GM06990 (cell line): ENCODE measurements around the gene KCTD2.
"Not testable (repeated sequence)": the region's sequence is repeated elsewhere in the genome, so short reads cannot be mapped to it uniquely, and the experiment has no call there.

Experiments
- DNase-seq: peaks from one replicate; pipeline ENCODE4 v3.0.0-alpha.2; 2011; ENCODE audit not compliant: insufficient read length; ENCODE audit errors: extremely low read depth
- H3K27me3 ChIP-seq: replicated peaks from 2 replicates; pipeline ENCODE4 v1.6.0; 2011; ENCODE audit warnings: low read length; ENCODE audit not compliant: control insufficient read depth, insufficient read depth
- H3K36me3 ChIP-seq: 2 replicates; pipeline ENCODE4 v1.5.1; 2011; ENCODE audit warnings: low read length; ENCODE audit not compliant: control insufficient read depth, insufficient read depth
- H3K4me3 ChIP-seq: replicated peaks from 2 replicates; pipeline ENCODE4 v1.5.1; 2011; ENCODE audit warnings: low read depth, mild to moderate bottlenecking, control low read depth, low read length
- TF ChIP-seq, protein P1 (sequence below): IDR thresholded peaks from 2 replicates; pipeline ENCODE4 v1.5.1; 2011; ENCODE audit warnings: low read length, control low read depth, mild to moderate bottlenecking, inconsistent platforms; ENCODE audit not compliant: insufficient read depth, poor library complexity, severe bottlenecking

Gene KCTD2

DNA sequence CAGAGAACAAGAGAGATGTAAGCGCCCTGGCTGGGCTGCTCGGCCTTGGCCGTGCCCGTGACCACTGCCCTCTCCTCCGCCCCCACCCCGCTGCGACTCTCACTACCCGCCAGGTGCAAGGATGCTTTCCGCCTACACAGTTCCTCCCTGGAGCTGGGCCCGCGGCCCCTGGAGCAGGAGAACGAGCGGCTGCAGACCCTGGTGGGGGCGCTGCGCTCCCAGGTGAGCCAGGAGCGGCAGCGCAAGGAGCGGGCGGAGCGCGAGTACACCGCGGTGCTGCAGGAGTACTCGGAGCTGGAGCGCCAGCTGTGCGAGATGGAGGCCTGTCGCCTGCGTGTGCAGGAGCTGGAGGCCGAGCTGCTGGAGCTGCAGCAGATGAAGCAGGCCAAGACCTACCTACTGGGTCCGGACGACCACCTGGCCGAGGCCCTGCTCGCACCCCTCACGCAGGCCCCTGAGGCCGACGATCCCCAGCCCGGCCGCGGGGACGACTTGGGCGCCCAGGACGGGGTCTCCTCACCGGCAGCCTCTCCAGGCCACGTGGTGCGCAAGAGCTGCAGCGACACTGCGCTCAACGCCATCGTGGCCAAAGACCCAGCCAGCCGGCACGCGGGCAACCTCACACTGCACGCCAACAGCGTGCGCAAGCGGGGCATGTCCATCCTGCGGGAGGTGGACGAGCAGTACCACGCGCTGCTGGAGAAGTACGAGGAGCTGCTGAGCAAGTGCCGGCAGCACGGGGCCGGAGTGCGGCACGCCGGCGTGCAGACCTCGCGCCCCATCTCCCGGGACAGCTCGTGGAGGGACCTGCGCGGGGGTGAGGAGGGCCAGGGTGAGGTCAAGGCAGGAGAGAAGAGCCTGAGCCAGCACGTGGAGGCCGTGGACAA is 43.7 kb upstream of the KCTD2 start:
- Histone ChIP-seq H3K36me3 (no peaks in the 10 kb centered on the region), H3K4me3 (no peak overlapping the region), H3K27me3 (no peaks in the 10 kb centered on the region; the same call in 1 of the 2 replicates)
- DNase-seq, result no peak
- TF ChIP-seq, protein P1, sequence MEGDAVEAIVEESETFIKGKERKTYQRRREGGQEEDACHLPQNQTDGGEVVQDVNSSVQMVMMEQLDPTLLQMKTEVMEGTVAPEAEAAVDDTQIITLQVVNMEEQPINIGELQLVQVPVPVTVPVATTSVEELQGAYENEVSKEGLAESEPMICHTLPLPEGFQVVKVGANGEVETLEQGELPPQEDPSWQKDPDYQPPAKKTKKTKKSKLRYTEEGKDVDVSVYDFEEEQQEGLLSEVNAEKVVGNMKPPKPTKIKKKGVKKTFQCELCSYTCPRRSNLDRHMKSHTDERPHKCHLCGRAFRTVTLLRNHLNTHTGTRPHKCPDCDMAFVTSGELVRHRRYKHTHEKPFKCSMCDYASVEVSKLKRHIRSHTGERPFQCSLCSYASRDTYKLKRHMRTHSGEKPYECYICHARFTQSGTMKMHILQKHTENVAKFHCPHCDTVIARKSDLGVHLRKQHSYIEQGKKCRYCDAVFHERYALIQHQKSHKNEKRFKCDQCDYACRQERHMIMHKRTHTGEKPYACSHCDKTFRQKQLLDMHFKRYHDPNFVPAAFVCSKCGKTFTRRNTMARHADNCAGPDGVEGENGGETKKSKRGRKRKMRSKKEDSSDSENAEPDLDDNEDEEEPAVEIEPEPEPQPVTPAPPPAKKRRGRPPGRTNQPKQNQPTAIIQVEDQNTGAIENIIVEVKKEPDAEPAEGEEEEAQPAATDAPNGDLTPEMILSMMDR, result no peak

DNA sequence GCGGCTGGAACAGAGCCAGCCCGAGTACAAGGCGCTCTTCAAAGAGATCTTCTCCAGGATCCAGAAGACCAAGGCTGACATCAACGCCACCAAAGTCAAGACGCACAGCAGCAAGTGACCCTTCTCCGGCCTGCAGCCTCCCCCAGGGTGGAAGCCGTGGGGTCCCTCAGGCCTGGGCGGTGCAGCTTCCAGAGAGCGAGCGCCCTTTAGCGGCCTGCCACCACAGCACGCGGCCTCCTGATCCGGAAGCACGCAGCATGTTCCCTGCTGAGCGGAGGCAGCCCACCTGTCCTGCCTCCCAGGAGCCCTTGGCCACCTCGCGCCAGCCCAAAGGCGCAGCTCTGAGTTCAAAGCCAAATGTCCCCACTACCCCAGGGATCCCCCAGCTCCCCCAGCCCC is 43.1 kb upstream of the KCTD2 start:
- no peaks in the 10 kb centered on the region for H3K36me3 ChIP-seq
- H3K27me3 ChIP-seq, result no peaks in the 10 kb centered on the region; the same call in 1 of the 2 replicates
- TF ChIP-seq, protein P1, result no peak
- no peak for DNase-seq
- no peak overlapping the region for H3K4me3 ChIP-seq

DNA sequence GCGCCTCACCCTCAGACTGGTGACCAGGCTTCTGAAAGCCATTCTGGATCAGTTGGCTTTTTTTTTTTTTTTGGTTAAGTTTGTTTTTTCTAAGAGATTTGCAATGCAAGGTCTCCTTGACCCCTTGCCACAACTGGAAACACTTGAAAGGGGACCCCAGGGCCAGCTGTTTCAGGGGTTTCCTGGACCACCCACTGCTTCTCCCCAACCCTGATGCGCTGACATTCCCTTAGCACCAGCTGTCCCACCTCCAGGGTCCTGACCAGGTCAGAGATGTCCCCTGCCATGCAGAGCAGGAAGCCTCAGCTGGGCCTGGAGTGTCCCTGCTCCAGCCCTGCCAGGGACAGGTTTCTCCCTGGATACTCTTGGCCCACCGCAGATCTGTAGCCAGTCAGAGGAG is 42.7 kb upstream of the KCTD2 start:
- Histone ChIP-seq H3K36me3 (no peaks in the 10 kb centered on the region), H3K27me3 (no peaks in the 10 kb centered on the region; the same call in 1 of the 2 replicates), H3K4me3 (no peak overlapping the region)
- TF ChIP-seq, protein P1, result no peak
- DNase-seq, result no peak

DNA sequence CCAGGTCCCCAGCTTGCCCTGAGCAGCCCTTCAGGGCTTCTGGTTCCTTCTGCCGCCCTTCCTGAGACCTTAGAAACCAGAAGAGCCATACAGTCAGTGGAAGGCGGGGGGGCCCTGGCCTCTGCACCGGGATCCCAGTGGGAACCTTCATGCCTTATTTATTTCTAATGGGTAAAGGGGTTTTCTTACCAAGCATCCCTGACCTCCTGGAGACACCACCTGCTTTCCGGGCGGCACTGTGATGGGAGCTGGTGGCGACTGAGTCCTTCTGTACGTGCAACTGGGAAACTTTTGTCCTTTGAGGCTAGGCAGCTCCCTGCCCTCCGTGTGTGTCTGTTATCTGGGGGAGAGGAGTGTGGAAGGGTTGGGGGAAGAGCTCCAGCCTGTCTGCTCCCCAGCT is 41.7 kb upstream of the KCTD2 start:
- no peaks in the 10 kb centered on the region; the same call in 1 of the 2 replicates for H3K27me3 ChIP-seq
- TF ChIP-seq, protein P1, result no peak
- H3K36me3 ChIP-seq, result no peaks in the 10 kb centered on the region
- DNase-seq, result no peak
- no peak overlapping the region for H3K4me3 ChIP-seq

DNA sequence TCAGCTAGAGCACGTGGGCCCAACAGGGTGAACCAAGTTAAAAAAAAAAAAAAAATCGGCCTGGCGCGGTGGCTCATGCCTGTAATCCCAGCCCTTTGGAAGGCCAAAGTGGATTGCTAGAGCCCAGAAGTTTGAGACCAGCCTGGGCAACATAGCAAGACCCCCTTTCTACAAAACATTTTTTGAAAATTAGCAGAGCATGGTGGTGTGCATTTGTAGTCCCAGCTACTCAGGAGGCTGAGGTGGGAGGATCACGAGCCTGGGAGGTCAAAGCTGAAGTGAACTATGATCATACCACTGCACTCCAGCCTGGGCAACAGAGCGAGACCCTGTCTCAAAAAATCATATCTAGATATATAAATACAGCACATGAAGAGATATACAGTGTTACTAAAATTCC is 40.9 kb upstream of the KCTD2 start:
- DNase-seq, H3K4me3 ChIP-seq, H3K36me3 ChIP-seq, H3K27me3 ChIP-seq: not testable (repeated sequence)

DNA sequence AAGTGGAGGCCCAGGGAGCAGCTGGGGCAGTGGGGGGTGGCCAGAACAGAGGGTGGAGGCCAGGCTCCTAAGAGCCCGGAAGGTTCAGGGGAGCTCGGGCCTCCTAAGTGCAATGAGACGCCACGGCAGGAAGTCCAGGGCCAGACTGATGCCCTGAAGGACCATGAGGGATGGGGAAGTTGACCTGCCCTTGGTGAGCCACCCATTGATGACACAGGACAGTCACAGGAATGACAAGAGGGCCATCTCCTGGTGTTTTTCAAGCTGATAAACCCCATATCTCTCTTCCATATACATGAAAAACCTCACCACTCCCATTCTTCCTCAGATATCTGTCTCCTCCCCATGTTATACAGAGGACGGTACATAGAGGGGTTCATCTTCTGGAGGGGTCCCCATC is 40.4 kb upstream of the KCTD2 start:
- DNase-seq, result no peak
- Histone ChIP-seq H3K4me3 (no peak overlapping the region), H3K36me3 (no peaks in the 10 kb centered on the region), H3K27me3 (no peaks in the 10 kb centered on the region; the same call in 1 of the 2 replicates)
- TF ChIP-seq, protein P1, result no peak
